Hematopoietic multipotent progenitor cell treated with erythropoietin and hydrocortisone succinate and interleukin-3 and kit ligand, for 17 days (in vitro differentiated cells): ENCODE measurements around the gene INTS11.

ENCODE experiments used
- DNase-seq: peaks from one replicate; pipeline ENCODE4 v3.0.0-alpha.2; 2015; ENCODE audit warnings: low spot score

INTS11 gene

DNA sequence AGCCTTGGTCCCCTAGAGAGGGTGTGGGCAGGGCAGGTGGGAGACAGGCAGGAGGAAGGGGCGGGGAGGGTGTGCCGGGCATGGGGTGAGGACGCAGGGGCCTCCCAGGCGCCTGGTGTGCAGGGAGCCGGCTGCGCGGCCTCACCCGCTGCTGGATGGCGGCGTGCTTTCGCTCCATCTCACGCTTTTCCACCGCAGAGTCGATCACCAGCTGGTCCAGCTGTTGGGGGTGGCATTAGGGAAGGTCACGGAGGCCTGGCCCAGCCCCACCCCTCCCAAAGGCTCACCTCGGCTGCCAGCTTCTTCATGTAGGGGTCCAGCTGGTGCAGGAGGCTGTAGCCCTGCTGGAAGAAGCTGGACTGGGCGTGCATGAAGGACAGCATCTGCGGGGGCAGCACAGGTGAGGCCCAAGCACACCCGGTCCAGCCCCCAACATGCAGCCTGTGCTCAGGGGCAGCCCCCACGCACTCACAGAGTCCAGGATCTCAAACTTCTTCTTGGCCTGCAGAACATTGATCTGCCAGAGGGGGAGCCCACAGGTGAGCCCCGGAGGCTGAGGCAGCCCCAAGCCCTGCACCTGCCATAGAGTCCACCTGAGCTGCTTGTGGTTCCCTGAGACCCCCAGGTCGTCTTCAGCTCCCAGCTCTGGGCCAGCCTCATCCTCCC is 24.6 kb downstream of the INTS11 start:
- DNase-seq: no peak

DNA sequence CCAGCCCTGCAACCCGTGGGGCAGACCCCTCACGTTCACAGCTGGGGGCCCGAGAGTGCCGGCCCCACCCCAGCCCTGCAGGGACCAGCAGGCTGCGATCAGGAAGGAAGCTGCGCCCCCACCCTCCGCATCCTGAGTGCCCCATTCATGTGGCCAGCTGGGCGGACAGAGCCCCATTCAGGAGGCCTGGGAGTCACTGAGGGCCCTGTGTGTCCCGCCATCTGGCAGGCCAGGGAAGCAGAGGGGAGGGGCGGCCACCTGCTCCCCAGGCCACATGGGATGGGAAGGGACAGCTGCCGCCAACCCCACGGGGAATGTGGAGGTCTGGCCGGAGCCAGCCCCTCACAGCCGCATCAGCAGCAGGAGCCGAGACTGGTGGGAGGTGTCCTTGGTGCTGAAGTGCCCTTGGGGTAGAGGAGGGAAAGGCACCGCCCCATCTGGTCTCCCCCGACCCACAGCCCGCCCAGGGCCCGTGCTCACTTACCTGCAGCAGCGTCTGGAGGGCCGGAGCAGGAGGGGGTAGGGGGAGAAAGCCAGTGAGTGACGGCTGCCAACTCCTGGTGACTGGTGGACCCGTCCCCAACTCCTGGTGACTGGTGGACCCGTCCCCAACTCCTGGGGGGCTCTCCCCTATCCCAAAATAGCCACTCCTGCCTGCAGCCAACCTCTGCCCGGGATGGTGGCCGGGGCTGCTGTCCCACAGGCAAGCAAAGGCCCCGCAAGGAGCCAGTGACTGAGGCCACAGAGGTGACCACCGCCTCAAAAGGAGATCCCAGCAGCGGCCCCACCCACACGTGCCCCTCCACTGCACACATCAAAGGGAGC is 25.4 kb downstream of the INTS11 start:
- DNase-seq: no peak

DNA sequence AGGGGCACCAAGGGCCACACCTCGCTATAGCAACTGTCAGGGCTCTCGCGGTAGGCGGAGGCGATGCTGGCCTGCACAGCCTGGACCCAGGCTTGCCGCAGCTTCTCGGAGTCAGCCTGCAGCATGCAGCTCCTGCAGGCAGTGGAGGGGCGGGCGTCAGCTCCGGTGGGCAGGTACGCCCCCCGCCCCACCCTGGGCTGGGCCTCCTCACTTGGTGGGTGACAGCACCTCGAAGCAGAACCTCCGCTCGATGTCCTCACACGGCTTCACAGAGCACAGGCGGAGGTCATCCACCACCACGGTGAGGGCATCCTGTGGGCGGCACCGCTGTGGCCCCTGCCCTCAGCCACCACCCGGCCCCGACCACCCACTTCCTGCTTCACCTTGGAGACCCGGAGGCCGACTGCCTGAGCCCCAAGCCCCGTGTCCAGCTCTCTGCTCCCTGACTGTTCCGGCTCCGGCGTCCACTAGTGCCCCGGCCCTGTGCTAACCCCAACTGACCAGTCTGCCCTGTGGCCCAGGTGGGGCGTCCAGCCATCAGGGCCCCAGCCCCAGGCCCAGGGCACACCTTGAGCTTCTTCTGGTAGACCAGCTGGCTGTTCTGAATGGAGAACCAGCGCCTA is 26.5 kb downstream of the INTS11 start:
- DNase-seq: no peak

DNA sequence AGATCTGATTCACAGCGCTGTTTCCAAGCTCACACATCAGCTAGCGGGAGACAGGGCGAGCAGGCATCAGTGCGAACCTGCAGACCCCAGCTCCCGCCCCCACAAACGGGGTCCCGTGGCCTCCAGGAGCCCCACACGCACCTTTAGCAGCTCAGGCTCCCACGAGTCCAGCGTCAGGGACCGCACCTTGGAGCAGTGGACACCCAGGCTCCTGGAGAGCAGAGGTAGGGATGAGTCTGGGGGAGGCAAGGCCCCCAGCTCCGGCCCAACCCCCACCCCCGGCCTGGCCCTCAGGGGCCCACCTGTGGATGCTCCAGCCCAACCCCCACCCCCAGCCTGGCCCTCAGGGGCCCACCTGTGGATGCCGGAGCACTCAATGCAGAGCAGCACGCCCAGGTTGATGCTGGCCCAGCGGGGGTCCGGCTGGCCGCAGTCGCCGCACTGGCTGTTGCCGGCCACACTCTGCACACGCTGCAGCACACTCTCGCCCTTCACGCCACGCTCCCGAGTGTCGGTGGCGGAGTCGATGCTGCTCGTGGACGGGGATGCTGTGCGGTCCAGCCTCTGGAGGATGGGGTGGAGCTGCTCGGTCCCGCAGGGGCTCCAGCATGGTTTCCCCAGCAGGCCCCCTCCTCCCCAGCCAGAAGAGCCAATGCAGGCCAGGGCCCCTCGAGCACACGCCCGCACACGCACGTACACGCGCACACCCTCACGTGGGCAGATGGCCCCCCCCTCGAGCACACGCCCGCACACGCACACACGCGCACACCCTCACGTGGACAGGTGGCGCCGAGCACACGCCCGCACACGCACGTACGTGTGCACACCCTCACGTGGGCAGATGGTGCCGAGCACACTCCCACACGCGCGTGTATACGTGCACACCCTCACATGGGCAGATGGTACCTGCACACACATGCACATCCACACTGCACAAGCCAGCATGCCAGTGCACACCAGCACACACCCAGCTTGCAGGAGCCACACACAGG is 28.1 kb downstream of the INTS11 start:
- no peak for DNase-seq

DNA sequence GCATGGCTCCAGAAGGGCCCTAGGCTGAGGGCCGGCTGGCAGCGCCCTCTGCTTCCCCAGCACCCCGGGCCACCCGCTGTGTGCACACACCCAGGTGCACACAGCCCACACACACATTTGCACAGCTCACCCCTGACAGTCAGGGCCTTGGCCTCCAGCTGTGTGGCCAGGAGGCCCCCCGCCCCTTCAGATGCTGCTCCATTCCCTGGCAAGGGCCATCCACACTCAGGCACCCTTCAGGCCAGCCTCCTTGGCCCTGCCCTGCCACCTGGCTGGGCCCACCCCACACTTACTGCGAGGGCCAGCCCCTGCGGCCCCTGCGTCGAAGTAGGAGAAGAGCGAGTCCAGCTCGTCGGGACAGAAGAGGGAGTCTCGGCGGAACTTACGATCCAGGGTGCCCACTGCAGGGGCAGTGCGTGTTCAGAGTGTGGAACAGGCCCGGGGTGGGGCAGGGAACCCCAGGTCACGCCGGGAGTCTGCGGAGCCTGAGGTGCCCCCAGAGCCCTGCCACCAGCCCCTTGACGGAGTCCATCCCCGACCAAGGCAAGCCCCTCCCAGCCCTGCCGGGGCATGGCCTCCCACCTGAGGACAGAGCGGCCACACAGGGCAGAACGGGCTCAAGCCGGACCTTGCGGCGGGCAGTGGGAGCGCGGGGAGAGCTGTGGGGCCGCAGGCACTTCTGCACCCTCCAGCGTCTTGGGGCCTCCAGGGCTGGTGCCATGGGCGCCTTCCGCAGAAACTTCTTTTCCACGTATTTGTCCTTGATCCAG is 29.1 kb downstream of the INTS11 start:
- no peak for DNase-seq

DNA sequence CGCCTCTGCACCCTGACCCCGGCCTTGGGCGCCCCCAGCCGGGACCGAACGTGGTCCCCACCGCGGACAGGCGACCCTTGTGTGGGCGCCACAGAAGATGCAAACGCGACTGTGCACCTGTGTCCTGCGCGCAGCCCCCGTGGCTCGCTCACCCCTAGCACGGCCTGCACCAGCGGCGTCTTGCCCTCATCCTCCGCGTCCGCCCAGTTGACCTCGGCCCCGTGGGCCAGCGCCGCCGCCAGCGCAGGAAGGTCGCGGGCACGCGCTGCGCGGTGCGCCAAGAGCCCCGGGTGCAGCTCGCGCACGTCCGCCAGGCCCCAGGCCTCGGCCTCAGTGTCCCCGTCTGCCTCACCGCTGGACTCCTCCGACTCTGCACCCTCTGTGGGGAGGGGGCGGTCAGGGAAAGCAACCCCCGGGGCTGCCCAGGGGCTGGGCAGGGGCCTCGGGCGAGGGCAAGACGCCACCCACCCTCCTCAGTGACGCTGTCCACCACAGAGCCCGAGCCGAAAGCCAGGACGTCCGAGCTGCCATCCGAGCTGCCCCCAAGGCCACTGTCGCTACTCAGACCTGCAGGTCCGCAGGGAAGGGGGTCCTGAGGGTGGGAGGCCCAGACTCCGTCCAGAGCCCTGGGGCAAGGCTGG is 30.1 kb downstream of the INTS11 start:
- no peak for DNase-seq

DNA sequence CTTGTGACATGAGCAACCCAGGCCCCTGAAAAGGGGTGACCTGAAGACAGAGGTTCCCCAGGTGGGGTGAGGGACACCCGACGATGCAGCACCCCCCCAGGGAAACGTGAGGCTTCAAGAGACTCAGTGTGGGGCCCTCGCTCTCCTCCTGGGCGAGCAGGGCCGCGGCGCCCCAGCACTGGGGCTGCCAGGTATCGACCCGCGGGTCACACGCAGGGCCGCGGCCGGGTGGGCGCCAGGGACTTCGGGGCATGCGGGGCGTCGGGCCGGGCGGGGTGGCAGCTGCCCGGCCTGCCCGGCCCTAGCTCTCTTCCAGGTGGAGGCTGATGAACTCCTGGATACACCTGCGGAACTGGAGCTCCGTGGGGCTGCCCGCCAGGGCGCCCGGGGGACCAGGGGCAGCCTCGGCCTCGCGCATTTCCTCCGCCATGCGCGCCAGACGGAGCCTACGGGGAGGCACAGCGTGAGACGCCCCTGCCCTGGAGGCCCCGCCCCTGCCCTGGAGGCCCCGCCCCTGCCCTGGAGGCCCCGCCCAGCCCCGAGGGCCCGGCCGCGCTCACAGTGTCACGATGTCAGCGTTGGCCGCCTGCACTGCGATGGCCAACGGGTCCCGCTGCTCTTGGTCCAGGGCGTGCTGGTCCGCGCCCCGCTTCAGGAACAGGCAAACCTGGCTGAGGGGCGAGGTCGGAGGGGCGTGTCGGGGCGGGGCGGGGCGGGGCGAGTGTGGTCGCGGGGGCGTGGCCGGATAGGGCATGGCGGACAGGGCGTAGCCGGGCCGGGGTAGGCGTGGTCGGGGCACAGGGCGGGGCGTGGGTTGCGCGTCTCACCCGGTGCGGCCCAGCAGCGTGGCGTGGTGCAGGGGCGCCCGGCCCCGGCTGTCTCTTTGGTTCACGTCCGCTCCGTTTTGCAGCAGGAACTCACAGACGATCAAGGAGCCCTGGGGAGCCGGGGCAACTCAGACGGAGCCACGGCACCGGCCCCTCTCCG is 30.9 kb downstream of the INTS11 start:
- DNase-seq: no peak

DNA sequence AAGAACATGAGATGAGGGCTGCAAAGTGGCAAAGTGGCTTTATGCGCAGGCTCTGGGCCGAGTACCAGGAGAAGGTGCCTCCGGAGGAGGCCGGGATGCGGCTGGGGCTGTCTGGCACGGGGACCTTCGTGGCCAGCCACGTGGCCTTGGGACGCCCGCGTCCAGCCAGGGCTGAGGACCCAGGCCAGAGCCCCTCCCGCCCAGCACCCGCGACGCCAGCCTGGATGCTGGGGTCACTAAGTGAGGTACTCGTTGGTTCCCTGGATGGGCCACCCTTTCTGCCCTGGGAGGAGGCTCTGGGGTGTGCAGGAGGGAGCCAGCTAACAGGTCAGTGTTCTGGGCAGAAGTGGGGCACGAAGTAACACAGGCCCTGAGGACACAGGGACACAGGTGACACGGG is 31.6 kb downstream of the INTS11 start:
- no peak for DNase-seq

DNA sequence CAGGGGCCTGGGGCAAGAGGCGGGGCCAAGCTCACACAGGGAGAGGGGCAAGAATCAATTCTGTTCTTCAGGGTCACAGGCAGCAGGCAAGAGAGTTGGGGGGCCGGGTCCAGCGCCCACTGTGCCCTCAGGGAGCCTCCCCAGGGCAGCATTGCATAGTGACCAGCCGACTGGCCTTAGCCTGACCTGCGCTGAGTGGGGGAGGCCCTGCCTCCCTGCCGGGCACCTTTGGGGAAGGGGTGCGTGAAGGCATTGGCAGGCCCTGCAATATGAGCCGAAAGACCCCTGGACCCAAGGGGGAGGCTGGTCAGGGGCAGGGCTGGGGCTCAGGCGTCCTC is 32.0 kb downstream of the INTS11 start:
- no peak for DNase-seq

DNA sequence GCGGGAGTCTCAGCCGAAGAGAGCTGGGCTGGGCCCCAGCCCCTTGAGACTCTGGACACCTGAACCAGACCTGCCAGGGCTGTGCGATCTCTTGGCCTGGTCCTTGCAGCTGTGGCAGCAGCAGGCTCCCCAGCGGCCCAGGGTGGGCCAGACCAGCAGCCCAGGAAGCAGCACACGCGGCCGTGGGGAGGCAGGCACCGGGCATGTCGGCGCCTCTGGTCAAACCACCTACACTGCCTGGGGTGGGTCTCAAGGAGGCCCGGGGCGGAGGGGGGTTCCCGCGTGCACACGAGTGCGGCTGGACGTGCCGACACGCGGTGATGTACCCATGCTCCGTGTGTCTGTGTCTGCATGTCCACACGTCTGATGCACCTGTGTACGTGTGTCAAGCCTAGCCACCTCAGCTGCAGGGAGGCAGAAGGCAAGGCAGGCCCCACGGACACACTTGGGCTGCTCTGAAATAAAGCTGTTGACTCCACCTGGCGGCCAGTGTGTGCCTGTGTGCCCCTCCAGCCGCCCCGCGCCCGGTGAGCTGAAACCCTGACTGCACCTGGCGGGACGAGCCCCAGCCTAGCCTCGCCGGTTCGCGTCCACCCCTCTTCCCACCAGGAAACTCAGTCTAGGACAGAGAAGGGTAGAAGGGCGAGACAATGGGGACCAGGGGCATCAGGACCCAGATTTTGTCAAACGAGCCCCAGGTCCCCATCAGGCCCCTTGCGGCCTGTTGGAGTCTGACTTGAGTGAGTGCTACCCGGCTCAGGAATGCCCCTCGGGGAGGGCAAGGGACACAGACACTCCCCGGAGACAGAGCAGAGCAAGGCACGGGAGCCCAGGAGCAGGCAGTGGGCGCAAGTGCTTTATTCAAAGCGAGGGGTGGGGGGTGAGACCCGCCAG is 32.7 kb downstream of the INTS11 start:
- peak; percentile 44 for DNase-seq

DNA sequence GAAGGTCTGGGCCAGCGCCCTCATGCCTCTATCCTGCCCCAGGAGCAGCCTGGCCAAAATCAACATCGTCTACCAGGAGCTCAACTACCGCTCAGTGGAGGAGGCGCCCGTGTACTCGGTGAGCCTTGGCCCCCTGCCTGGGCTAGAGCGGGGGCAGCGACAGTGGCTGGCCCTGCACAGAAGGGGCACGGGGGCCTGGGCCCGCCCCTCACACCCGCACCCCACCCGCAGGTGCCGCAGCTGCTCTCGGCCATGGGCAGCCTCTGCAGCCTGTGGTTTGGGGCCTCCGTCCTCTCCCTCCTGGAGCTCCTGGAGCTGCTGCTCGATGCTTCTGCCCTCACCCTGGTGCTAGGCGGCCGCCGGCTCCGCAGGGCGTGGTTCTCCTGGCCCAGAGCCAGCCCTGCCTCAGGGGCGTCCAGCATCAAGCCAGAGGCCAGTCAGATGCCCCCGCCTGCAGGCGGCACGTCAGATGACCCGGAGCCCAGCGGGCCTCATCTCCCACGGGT is 33.4 kb downstream of the INTS11 start:
- no peak for DNase-seq

DNA sequence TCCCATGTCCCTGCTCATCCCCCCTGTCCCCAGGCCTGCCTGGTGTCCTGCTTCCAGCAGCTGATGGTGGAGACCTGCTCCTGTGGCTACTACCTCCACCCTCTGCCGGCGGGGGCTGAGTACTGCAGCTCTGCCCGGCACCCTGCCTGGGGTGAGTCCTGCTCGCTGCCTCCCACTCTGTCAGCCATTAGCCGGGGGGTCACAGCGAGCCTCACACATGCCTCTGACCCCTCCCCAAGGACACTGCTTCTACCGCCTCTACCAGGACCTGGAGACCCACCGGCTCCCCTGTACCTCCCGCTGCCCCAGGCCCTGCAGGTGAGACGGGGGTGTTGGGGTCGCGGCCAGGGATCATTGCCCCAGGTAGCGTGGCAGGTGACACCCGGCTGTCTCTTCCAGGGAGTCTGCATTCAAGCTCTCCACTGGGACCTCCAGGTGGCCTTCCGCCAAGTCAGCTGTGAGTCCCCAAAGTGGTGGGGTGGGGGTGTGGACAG is 34.2 kb downstream of the INTS11 start:
- peak; percentile 17 for DNase-seq

DNA sequence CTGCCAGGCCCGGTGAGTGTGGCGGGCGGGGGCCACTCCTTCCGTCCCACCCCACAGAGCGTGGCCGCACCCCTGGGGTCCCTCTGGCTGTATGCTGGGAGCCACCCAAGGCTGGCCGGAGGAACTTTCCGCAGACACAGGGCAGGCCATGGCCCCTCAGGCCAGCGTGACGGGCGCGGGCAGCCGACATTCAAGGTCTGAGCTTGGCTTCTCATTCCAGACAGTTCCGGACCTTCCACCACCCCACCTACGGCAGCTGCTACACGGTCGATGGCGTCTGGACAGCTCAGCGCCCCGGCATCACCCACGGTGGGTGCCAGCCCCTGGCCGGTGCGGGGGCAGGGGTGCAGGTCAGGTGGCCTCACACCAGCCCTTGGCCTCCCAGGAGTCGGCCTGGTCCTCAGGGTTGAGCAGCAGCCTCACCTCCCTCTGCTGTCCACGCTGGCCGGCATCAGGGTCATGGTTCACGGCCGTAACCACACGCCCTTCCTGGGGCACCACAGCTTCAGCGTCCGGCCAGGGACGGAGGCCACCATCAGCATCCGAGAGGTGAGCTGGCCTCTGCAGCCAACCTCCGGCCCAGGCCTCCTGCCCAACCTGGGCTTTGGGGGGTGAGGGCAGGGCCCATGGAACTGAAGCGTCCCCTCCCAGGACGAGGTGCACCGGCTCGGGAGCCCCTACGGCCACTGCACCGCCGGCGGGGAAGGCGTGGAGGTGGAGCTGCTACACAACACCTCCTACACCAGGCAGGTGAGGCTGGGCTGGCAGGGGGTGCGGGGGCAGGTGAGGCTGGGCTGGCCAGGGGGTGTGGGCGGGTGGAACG is 37.0 kb downstream of the INTS11 start:
- DNase-seq: no peak

DNA sequence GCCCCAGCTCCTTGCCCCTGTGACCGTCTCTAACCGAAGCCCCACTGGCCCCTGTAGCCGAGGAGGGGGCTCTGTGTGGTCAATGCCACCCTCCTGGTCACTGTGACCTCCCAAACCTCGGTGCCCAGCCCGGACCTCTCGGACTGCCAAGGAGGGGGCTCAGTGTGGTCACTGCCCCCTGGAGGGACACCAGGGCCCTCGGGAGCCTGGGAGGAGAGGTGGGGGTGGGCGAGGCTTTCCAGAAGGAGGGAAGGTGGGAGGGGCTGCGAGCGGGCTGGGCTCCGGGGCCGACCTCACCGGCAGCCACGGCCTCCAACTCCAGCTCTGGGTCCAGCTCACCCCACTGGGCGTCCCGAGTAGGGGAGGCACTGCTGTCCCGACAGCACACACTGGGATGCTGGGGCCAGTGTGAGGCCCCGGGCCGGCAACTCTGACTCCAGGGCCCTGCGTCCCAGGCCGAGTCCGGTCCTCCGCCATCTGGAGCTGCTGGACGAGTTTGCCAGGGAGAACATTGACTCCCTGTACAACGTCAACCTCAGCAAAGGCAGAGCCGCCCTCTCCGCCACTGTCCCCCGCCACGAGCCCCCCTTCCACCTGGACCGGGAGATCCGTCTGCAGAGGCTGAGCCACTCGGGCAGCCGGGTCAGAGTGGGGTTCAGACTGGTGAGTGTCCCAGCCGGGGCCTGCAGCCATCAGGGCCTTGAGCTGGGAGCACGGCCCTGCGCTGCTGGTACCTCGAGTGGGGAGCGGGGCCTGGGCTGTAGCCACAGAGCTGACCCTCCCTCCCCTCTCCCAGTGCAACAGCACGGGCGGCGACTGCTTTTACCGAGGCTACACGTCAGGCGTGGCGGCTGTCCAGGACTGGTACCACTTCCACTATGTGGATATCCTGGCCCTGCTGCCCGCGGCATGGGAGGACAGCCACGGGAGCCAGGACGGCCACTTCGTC is 37.9 kb downstream of the INTS11 start:
- no peak for DNase-seq

DNA sequence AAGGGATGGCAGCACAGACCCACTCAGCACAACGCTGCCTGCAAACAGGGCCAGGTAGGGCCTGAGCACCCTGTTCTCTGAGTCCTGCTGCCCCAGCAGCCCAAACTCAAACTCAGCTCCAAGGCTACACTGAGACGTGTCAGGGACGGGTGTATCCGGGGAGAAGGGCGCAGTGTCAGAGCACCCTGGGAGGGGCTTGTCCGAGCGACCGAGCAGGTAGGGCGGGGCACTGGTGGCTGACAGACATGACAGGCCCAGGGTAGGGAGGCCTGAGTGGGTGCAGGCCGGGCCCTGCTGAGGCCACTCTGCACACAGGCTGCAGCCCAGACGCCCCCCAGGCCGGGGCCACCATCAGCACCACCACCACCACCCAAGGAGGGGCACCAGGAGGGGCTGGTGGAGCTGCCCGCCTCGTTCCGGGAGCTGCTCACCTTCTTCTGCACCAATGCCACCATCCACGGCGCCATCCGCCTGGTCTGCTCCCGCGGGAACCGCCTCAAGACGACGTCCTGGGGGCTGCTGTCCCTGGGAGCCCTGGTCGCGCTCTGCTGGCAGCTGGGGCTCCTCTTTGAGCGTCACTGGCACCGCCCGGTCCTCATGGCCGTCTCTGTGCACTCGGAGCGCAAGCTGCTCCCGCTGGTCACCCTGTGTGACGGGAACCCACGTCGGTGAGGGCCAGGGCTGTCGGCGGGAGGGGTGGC is 38.7 kb downstream of the INTS11 start:
- DNase-seq: no peak
